Prostate gland (tissue), 2 donors: Measurements from ENCODE around the gene ZMPSTE24. TPM values are rescaled to one million over a fixed set of nuclear protein-coding genes. Genes with fewer than 3 reads are reported as not detected.

Source experiments
- DNase-seq: peaks from one replicate; pipeline ENCODE4 v3.0.0-alpha.2; 2019; ENCODE audit warnings: low spot score
- H3K27ac ChIP-seq, 2 donors: fragments of 200-600 bp; sonication (generic); 2 replicates each; pipeline ENCODE4 v1.5.1; 2017 to 2019
- H3K27me3 ChIP-seq: fragments of 200-600 bp; sonication (generic); replicated peaks from 2 replicates; pipeline ENCODE4 v1.5.1; 2019; ENCODE audit not compliant: insufficient read depth
- H3K36me3 ChIP-seq, 2 donors: fragments of 200-600 bp; sonication (generic); 1 replicate in 1 of 2; 2 replicates in 1 of 2; pipeline versions ENCODE4 v1.5.1 to v1.8.1; 2017 to 2019
- H3K4me1 ChIP-seq: fragments of 200-600 bp; sonication (generic); replicated peaks from 2 replicates; pipeline ENCODE4 v1.5.1; 2019
- H3K4me3 ChIP-seq, 2 donors: fragments of 200-600 bp; sonication (generic); 2 replicates each; pipeline ENCODE4 v1.5.1; 2017 to 2019
- H3K9me3 ChIP-seq: fragments of 200-600 bp; sonication (generic); 2 replicates; pipeline ENCODE4 v1.5.1; 2017
- POLR2A ChIP-seq: fragments of 450-650 bp; IDR thresholded peaks from one replicate; pipeline ENCODE4 v1.6.1; 2016; ENCODE audit warnings: antibody characterized with exemption, mild to moderate bottlenecking
- POLR2AphosphoS5 ChIP-seq: sonication (generic); formaldehyde crosslinking; IDR thresholded peaks from one replicate; pipeline ENCODE4 v1.6.1; 2017; ENCODE audit warnings: antibody characterized with exemption
- WGBS: methylation state at CpG from one replicate; pipeline ENCODE4 v1.1.5; 2018; 5-methylcytosine and 5-hydroxymethylcytosine counted together
- intact Hi-C: fragments of 100-400 bp; cut with DNase I; formaldehyde crosslinking; loops from one replicate; pipeline ENCODE4 v1.14.2; 2022
- total RNA-seq, 2 donors: library from RNA; depleted of rRNA; stranded (reverse); fragments of >200 nt; gene quantifications; one replicate each; pipeline ENCODE4 v1.1.0, GENCODE V29; 2016
- TF ChIP-seq, protein P1 (sequence below), 4 experiments: fragments of 200-600 bp in 2 of 4; fragments of 450-650 bp in 2 of 4; sonication (generic) in 2 of 4; IDR thresholded peaks; 1 replicate in 3 of 4; 2 replicates in 1 of 4; pipeline ENCODE4 v1.5.1; 2016 to 2019; ENCODE audit warnings: antibody characterized with exemption in 4 of 4, mild to moderate bottlenecking in 2 of 4, moderate library complexity in 2 of 4

ZMPSTE24 gene
- total RNA-seq, 2 donors from 2014 or later = 32.8 to 57.7 TPM

DNA sequence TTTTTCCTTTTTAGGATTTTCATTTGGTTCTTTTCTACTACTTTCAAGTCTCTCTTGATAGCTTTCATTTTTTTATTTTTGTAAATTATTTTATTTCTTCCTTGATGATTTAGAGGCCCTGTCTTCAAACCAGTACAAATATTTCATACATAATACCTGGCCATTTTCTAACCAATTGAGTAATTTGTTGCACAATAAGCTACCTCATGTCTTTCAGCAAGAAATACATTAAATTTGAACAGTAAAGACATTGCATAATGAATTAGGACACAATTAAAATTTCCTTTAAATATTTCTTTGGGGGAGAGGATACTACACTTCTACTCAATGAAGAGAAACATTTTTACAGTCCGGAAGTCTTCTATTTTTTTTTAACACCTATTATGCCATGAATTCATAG, 74.7 kb downstream of the ZMPSTE24 start:
- WGBS = 79% methylated on average over 1 of the region's 1 CpG
- Histone ChIP-seq H3K27ac (no peak overlapping the region), H3K4me3 (no peak overlapping the region), H3K4me1 (no peaks in the 10 kb centered on the region), H3K27me3 (no peaks in the 10 kb centered on the region), H3K9me3 (no peaks in the 10 kb centered on the region), H3K36me3 (no peaks in the 10 kb centered on the region)
- intact Hi-C loops = no loop called here
- TF ChIP-seq POLR2AphosphoS5 (no peak), POLR2A (no peak)
- TF ChIP-seq, protein P1, sequence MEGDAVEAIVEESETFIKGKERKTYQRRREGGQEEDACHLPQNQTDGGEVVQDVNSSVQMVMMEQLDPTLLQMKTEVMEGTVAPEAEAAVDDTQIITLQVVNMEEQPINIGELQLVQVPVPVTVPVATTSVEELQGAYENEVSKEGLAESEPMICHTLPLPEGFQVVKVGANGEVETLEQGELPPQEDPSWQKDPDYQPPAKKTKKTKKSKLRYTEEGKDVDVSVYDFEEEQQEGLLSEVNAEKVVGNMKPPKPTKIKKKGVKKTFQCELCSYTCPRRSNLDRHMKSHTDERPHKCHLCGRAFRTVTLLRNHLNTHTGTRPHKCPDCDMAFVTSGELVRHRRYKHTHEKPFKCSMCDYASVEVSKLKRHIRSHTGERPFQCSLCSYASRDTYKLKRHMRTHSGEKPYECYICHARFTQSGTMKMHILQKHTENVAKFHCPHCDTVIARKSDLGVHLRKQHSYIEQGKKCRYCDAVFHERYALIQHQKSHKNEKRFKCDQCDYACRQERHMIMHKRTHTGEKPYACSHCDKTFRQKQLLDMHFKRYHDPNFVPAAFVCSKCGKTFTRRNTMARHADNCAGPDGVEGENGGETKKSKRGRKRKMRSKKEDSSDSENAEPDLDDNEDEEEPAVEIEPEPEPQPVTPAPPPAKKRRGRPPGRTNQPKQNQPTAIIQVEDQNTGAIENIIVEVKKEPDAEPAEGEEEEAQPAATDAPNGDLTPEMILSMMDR (IDR thresholded peaks at IDR 0.05) = no peak
- no peak for DNase-seq

DNA sequence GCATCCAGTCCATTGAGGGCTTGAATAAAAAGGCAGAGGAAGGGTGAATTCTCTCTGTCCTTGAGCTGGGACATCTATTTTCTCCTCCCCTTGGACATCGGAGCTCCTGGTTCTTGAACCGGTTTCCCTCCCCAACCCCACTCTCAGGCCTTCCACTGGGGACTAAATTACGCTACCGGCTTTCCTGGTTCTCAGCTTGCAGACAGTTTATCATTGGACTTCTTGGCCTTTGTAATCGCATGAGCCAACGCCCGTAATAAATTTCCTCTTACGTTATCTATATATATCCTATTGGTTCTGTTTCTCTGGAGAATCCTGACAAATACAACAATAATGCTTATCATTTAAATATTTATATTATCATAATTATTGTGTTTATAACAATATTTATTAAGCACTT, 79.4 kb downstream of the ZMPSTE24 start:
- no peak for DNase-seq

DNA sequence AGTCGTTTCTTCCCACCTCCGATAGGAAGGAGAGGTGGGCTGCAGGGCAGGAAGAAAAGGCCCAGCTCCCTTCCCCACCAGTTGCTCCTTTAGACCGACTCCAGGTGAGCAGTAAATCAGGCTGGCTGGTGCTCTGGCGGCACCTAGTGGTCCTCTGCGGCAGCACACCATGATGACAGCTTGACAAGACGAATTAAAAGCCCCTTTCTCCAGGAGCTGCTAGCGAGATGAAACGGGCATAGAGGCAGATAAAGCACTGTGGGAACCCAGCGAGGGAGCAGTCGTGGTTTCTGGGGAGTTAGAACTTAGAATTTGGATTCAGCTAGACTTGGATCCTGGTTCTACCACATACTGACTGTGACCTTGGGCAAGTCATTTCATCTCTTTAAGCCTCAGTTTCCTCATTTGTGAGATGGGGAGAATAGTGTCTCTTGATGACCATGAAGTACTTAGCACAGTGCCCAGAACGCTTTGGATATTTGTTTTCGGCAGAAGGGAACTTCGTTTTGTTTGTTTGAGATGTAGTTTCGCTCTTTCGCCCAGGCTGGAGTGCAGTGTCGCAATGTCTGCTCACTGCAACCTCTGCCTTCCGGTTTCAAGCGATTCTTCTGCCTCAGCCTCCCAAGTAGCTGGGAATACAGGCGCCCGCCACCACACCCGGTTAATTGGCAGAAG, 80.8 kb downstream of the ZMPSTE24 start:
- no peaks in the 10 kb centered on the region for H3K9me3 ChIP-seq
- intact Hi-C loops = loop anchor here (5.0 kb wide), 1 partner anchor 187 kb away; no protein-coding TSS in a partner anchor
- no peak overlapping the region for H3K4me3 ChIP-seq
- no peak for TF ChIP-seq POLR2A
- no peak for TF ChIP-seq POLR2AphosphoS5
- TF ChIP-seq, protein P1 (IDR thresholded peaks at IDR 0.05) = peak; percentile 91 to 96 (median 94)
- 15% methylated on average over 21 of the region's 21 CpGs for WGBS
- peak overlapping the region in 1 of 2 donors; percentile 32 for H3K27ac ChIP-seq
- no peaks in the 10 kb centered on the region for H3K4me1 ChIP-seq
- no peaks in the 10 kb centered on the region for H3K36me3 ChIP-seq
- H3K27me3 ChIP-seq = no peaks in the 10 kb centered on the region
- peak; percentile 78 for DNase-seq

More for the DNA sequence above, 79.4 kb downstream of the ZMPSTE24 start:
- H3K9me3 ChIP-seq = no peaks in the 10 kb centered on the region
- 84% methylated on average over 8 of the region's 8 CpGs for WGBS
- no peaks in the 10 kb centered on the region for H3K27me3 ChIP-seq
- no peak for TF ChIP-seq POLR2A
- TF ChIP-seq POLR2AphosphoS5 = no peak
- TF ChIP-seq, protein P1 (IDR thresholded peaks at IDR 0.05) = no peak
- H3K4me3 ChIP-seq = no peak overlapping the region
- intact Hi-C loops = loop anchor here (5.0 kb wide), 1 partner anchor 185 kb away; no protein-coding TSS in a partner anchor
- no peaks in the 10 kb centered on the region for H3K36me3 ChIP-seq
- no peak overlapping the region for H3K27ac ChIP-seq
- H3K4me1 ChIP-seq = no peaks in the 10 kb centered on the region

DNA sequence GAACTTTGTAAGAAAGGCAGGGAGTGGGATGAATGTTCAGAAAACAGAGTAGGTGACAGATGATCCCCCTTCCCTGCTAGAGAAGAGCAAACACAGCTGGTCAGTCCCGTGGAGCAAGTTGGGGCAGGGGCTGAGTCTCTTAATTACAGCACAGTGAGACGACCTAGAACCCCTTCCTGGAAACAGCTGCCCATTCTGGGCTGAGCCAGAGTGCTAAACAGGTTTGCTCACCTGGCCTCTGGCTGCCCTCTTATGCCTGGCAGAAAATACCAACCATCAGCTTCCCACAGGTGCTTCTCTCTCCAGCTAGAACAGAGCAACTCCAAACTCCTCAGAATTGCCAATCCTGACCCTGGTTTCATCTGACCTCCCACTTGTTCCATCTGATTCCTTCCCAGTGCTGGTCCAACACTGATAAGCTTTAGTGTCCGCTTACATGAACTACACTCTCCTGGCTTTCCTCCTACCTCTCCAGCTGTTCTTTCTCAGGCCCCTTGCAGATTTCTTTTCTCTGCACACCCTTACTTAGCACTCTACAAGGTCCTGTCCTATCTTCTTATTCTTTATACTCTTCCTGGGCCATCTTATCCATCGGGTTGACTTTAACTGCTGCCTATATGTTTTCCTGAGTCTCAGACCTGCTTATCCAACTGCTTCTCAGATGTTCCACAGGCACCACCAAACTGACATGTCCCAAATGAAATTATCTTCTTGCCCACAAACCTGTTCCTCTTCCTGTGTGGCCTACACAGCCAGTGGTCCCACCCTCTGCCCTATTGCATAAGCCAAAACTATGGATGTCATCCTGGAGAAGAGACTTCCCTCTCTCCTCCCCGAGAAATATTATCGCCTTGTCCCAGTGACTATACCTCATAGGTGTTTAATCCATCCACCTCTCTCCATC, 81.6 kb downstream of the ZMPSTE24 start:
- WGBS = 58% methylated on average over 6 of the region's 6 CpGs
- Histone ChIP-seq H3K9me3 (no peaks in the 10 kb centered on the region), H3K27ac (no peak overlapping the region), H3K36me3 (no peaks in the 10 kb centered on the region), H3K27me3 (no peaks in the 10 kb centered on the region), H3K4me3 (no peak overlapping the region), H3K4me1 (no peaks in the 10 kb centered on the region)
- intact Hi-C loops = loop anchor here (5.0 kb wide), 2 partner anchors 73 to 187 kb away; no protein-coding TSS in a partner anchor
- no peak for DNase-seq
- TF ChIP-seq POLR2A (no peak), POLR2AphosphoS5 (no peak)
- TF ChIP-seq, protein P1 (IDR thresholded peaks at IDR 0.05) = no peak
